Natural killer cell (primary cell): ENCODE measurements around the gene SRGAP3. TPM values are rescaled to one million over a fixed set of nuclear protein-coding genes. Genes with fewer than 3 reads are reported as not detected.

Experiments
- ATAC-seq, 3 donors: fragments of 150-1000 bp in 2 of 3; fragments of 200-7000 bp in 1 of 3; cut with Tn5 transposase; 1 replicate in 1 of 3; 2 replicates in 2 of 3; pipeline ENCODE4 v1.10.0; 2021; ENCODE audit warnings: mild to moderate bottlenecking in 2 of 3, moderate library complexity in 2 of 3
- DNase-seq, 2 donors: peaks; one replicate each; pipeline versions ENCODE4 v3.0.0 to v3.0.0-alpha.2; 2013 to 2021; ENCODE audit warnings: mixed read lengths in 1 of 2
- H3K27ac ChIP-seq: one replicate; pipeline ENCODE4 v1.5.1; 2013; ENCODE audit warnings: mild to moderate bottlenecking, low read length
- H3K27me3 ChIP-seq: one replicate; pipeline ENCODE4 v1.6.1; 2013; ENCODE audit warnings: low read length; ENCODE audit not compliant: control insufficient read depth, insufficient read depth
- H3K36me3 ChIP-seq: one replicate; pipeline ENCODE4 v1.6.1; 2013; ENCODE audit warnings: low read length; ENCODE audit not compliant: control insufficient read depth, insufficient read depth
- H3K4me1 ChIP-seq: one replicate; pipeline ENCODE4 v1.6.1; 2013; ENCODE audit warnings: low read length; ENCODE audit not compliant: control insufficient read depth, insufficient read depth
- H3K4me3 ChIP-seq: one replicate; pipeline ENCODE4 v1.5.1; 2013; ENCODE audit warnings: low read length
- H3K9me3 ChIP-seq: one replicate; pipeline ENCODE4 v1.6.1; 2013; ENCODE audit warnings: low read length; ENCODE audit not compliant: control insufficient read depth, insufficient read depth
- H3K27ac Mint-ChIP-seq, 2 donors: one replicate each; pipeline ENCODE4 v1.8.0; 2022; ENCODE audit warnings: mild to moderate bottlenecking in 2 of 2, mixed read lengths in 2 of 2, moderate library complexity in 1 of 2
- H3K27me3 Mint-ChIP-seq, 2 donors: one replicate each; pipeline ENCODE4 v1.8.0; 2022; ENCODE audit warnings: low read depth in 2 of 2, mixed read lengths in 2 of 2
- H3K36me3 Mint-ChIP-seq: one replicate; pipeline ENCODE4 v1.8.0; 2022; ENCODE audit warnings: mixed read lengths
- H3K4me1 Mint-ChIP-seq, 2 donors: one replicate each; pipeline ENCODE4 v1.8.0; 2022; ENCODE audit warnings: mixed read lengths in 2 of 2
- H3K4me3 Mint-ChIP-seq: one replicate; pipeline ENCODE4 v1.8.0; 2022; ENCODE audit warnings: mild to moderate bottlenecking, moderate library complexity, mixed read lengths
- H3K9me3 Mint-ChIP-seq, 2 donors: one replicate each; pipeline ENCODE4 v1.8.0; 2022; ENCODE audit warnings: mixed read lengths in 2 of 2
- WGBS: methylation state at CpG from one replicate; pipeline ENCODE4 v1.1.7; 2013; ENCODE audit warnings: missing lambda C conversion rate; ENCODE audit not compliant: insufficient coverage; 5-methylcytosine and 5-hydroxymethylcytosine counted together
- intact Hi-C: fragments of 100-400 bp; cut with micrococcal nuclease; formaldehyde crosslinking; loops from one replicate; pipeline ENCODE4 v1.14.2; 2022
- total RNA-seq, 4 donors: library from RNA; stranded (reverse); fragments of 120-200 nt in 1 of 4; gene quantifications; one replicate each; pipeline versions ENCODE4 v1.2.3 to v1.2.4, GENCODE V29; 2013 to 2022
- TF ChIP-seq, protein P1 (sequence below): fragments of 200-600 bp; IDR thresholded peaks from one replicate; pipeline ENCODE4 v1.8.0; 2022; ENCODE audit warnings: antibody characterized with exemption

The SRGAP3 gene
- total RNA-seq, 3 donors from 2014 or later (not counting 1 experiment from before 2014, with no cell fraction given): 2.5 to 14.9 (median 3.0) TPM

DNA sequence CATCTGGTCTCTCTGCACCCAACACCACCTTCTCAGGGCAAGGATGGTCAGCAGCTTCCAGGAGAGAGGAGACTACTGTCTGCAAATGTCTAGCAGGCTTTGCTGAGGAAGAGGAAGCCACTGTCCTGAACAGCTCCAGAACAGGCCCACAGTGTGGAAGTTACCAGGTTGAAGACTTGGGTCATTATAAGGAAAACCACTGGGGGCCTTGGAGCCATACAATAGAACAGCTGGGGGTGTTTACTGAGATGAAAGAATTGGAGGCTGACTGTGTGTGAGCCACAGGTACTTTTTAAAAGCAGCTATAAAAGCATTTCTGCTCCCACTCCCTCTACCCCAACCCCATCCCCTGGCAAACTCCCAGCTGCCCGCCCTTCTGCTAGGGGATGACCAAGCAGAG lies 24.2 kb downstream of the SRGAP3 start:
- ATAC-seq (no peak), DNase-seq (no peak)
- H3K27ac Mint-ChIP-seq: no peak overlapping the region
- H3K36me3 ChIP-seq: no peaks in the 10 kb centered on the region
- 91% methylated on average over 1 of the region's 1 CpG for WGBS
- peaks cover 10% of the 10 kb centered on the region for H3K4me1 ChIP-seq
- no peak overlapping the region for H3K4me3 ChIP-seq
- H3K27me3 ChIP-seq: no peaks in the 10 kb centered on the region
- H3K27ac ChIP-seq: no peak overlapping the region
- H3K4me1 Mint-ChIP-seq: no peaks in the 10 kb centered on the region
- H3K36me3 Mint-ChIP-seq: no peaks in the 10 kb centered on the region
- H3K9me3 ChIP-seq: no peaks in the 10 kb centered on the region
- no peak overlapping the region for H3K4me3 Mint-ChIP-seq
- no peaks in the 10 kb centered on the region for H3K9me3 Mint-ChIP-seq
- intact Hi-C loops: no loop called here
- no peaks in the 10 kb centered on the region for H3K27me3 Mint-ChIP-seq
- TF ChIP-seq, protein P1, sequence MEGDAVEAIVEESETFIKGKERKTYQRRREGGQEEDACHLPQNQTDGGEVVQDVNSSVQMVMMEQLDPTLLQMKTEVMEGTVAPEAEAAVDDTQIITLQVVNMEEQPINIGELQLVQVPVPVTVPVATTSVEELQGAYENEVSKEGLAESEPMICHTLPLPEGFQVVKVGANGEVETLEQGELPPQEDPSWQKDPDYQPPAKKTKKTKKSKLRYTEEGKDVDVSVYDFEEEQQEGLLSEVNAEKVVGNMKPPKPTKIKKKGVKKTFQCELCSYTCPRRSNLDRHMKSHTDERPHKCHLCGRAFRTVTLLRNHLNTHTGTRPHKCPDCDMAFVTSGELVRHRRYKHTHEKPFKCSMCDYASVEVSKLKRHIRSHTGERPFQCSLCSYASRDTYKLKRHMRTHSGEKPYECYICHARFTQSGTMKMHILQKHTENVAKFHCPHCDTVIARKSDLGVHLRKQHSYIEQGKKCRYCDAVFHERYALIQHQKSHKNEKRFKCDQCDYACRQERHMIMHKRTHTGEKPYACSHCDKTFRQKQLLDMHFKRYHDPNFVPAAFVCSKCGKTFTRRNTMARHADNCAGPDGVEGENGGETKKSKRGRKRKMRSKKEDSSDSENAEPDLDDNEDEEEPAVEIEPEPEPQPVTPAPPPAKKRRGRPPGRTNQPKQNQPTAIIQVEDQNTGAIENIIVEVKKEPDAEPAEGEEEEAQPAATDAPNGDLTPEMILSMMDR: no peak

DNA sequence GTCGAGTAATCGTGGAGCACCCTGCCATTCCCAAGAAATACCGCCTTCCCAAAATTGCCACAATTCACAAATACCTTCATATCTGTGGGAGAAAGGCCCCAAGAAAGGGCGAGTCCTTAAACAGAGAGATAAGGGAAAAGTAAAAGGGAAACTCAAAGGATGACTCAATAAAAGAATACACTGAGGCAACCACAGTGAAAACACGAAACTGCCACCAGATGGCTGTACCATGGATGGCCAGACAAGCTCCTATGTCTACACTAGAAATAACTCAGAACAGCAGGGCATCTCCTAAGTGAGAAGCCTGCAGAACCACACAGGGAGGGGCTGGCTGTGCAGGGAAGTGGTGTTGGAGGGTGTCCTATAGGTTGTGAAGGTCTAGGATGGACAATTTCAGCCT lies 25.0 kb downstream of the SRGAP3 start:
- no peak overlapping the region for H3K4me3 ChIP-seq
- Mint-ChIP-seq H3K9me3 (no peaks in the 10 kb centered on the region), H3K27me3 (no peaks in the 10 kb centered on the region), H3K36me3 (no peaks in the 10 kb centered on the region), H3K4me3 (no peak overlapping the region), H3K4me1 (no peaks in the 10 kb centered on the region), H3K27ac (no peak overlapping the region)
- ATAC-seq (no peak), DNase-seq (no peak)
- TF ChIP-seq, protein P1: no peak
- peaks cover 10% of the 10 kb centered on the region for H3K4me1 ChIP-seq
- H3K27me3 ChIP-seq: no peaks in the 10 kb centered on the region
- no peaks in the 10 kb centered on the region for H3K9me3 ChIP-seq
- no peak overlapping the region for H3K27ac ChIP-seq
- 79% methylated on average over 5 of the region's 5 CpGs for WGBS
- intact Hi-C loops: no loop called here
- no peaks in the 10 kb centered on the region for H3K36me3 ChIP-seq

DNA sequence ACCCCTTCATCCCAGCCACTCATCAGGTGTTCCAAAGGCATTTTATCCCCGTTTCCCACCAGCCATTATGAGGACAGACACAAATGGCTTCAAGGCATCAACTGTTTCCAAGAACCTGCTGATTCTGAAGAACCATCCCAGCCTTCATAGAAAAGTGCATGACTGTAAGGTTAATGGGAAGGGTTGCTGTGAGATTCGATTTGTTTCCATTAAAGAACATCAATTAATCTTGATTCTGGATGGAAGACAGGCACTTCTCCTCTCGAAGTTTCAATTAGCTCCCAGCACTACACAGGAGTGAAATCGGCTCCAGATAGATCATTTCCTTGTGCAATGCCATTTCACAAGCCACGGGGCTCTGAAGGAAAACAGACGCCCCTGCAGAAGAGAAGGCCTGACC lies 25.8 kb downstream of the SRGAP3 start:
- no peaks in the 10 kb centered on the region for H3K27me3 Mint-ChIP-seq
- H3K4me1 Mint-ChIP-seq: no peaks in the 10 kb centered on the region
- Histone ChIP-seq H3K9me3 (no peaks in the 10 kb centered on the region), H3K27me3 (no peaks in the 10 kb centered on the region), H3K4me1 (peaks cover 7% of the 10 kb centered on the region), H3K27ac (no peak overlapping the region), H3K36me3 (no peaks in the 10 kb centered on the region), H3K4me3 (no peak overlapping the region)
- no peak for ATAC-seq
- TF ChIP-seq, protein P1: no peak
- DNase-seq: no peak
- intact Hi-C loops: no loop called here
- no peak overlapping the region for H3K4me3 Mint-ChIP-seq
- WGBS: 87% methylated on average over 6 of the region's 6 CpGs
- H3K36me3 Mint-ChIP-seq: no peaks in the 10 kb centered on the region
- H3K9me3 Mint-ChIP-seq: no peaks in the 10 kb centered on the region
- H3K27ac Mint-ChIP-seq: no peak overlapping the region

DNA sequence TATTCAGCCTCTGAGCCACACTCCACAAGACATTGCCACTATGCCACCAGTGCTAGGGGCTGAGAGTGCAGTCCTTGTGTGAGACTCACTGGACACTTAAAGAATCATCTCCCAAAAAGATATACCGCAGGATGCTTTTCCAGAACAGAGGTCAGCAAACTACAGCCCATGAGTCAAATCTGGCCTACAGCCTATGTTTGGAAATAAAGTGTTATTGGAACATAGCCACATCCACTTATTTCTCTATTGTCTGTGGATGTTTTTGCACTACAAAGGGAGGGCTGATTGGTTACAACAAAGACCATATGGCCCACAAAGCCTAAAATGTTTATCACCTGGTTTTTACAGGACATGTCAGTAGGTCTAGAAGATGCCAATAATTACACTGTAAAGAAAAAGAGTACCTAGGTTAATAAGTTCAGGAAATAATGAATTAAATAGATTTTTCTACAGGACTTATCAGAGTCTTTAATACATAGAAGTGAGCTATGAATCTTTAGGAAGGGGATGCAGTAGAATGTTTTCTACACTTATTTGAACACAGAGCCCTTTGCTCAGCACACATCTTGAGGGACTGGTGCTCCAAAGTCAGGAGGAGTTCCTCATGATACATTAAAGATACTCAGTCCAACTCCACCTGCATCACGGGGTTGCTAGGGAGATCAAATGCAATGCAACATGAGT lies 26.3 kb downstream of the SRGAP3 start:
- TF ChIP-seq, protein P1: no peak
- Mint-ChIP-seq H3K36me3 (no peaks in the 10 kb centered on the region), H3K27ac (no peak overlapping the region), H3K4me1 (no peaks in the 10 kb centered on the region), H3K9me3 (no peaks in the 10 kb centered on the region), H3K27me3 (no peaks in the 10 kb centered on the region), H3K4me3 (no peak overlapping the region)
- Histone ChIP-seq H3K27ac (no peak overlapping the region), H3K4me3 (no peak overlapping the region), H3K4me1 (peaks cover 2% of the 10 kb centered on the region), H3K9me3 (no peaks in the 10 kb centered on the region), H3K27me3 (no peaks in the 10 kb centered on the region), H3K36me3 (no peaks in the 10 kb centered on the region)
- ATAC-seq (no peak), DNase-seq (no peak)
- intact Hi-C loops: no loop called here
- WGBS: 100% methylated on average over 1 of the region's 2 CpGs
